Stimulated activated effector memory CD8-positive, alpha-beta T cell treated with anti-CD3 and anti-CD28 coated beads, Interleukin-12 subunit alpha, Interleukin-12 subunit beta, amount 100 ng/mL, for 72 hours (primary cell): ENCODE data around the gene PYGB.
"Not testable (repeated sequence)": the region's sequence is repeated elsewhere in the genome, so short reads cannot be mapped to it uniquely, and the experiment has no call there.

Experiments used
- ATAC-seq: fragments of 150-1000 bp; cut with Tn5 transposase; 2 replicates; pipeline ENCODE4 v1.10.0; 2021
- DNase-seq, 2 donors: peaks; one replicate each; pipeline ENCODE4 v3.0.0; 2021 to 2022; ENCODE audit warnings: low spot score in 2 of 2
- H3K27ac Mint-ChIP-seq: one replicate; pipeline ENCODE4 v1.8.0; 2022; ENCODE audit warnings: mild to moderate bottlenecking, mixed read lengths
- H3K36me3 Mint-ChIP-seq: one replicate; pipeline ENCODE4 v1.8.0; 2022; ENCODE audit warnings: mild to moderate bottlenecking, mixed read lengths
- H3K4me1 Mint-ChIP-seq: one replicate; pipeline ENCODE4 v1.8.0; 2022; ENCODE audit warnings: mixed read lengths
- H3K4me3 Mint-ChIP-seq: one replicate; pipeline ENCODE4 v1.8.0; 2022; ENCODE audit warnings: mild to moderate bottlenecking, mixed read lengths
- H3K9me3 Mint-ChIP-seq: one replicate; pipeline ENCODE4 v1.8.0; 2022; ENCODE audit warnings: mixed read lengths

PYGB gene

DNA sequence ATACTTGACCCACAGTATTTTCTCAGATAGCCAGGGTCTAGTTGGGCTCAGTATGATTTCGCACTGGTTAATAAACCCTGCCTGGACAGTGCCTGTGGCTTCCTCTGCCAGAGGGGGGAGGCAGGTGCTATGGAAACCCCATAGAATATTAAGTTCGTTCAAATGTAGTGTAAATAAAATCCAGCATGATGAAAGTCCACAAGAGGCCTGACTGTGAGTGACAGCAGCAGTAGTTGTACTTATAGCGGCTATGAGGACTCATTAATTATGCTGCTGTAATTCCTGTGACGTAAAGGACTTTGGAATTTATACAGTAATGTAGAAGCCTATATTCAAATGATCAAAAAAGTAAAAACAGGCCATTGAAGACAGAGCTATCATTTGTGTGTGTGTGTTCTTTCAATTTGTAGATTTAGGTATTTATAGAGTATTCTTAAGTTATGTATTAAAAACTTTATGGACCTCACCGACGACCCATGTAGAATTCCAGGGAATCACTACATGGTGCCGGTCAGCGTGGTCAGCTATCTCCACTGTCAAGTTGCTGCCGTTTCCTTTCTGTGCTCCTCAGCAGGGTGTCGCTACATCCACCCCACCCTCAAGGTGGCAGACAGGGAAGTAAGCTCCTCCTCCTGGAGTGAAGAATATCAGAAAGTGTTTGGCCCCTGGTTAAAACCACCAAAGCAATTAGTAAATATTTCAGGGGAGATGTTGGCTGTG lies 10.0 kb downstream of the PYGB start:
- ATAC-seq (no peak), DNase-seq (no peak)
- no peak overlapping the region for H3K4me3 Mint-ChIP-seq
- no peaks in the 10 kb centered on the region for H3K9me3 Mint-ChIP-seq
- H3K36me3 Mint-ChIP-seq, result peaks cover 11% of the 10 kb centered on the region
- H3K4me1 Mint-ChIP-seq, result peaks cover 2% of the 10 kb centered on the region
- H3K27ac Mint-ChIP-seq, result peak overlapping the region; percentile 60

DNA sequence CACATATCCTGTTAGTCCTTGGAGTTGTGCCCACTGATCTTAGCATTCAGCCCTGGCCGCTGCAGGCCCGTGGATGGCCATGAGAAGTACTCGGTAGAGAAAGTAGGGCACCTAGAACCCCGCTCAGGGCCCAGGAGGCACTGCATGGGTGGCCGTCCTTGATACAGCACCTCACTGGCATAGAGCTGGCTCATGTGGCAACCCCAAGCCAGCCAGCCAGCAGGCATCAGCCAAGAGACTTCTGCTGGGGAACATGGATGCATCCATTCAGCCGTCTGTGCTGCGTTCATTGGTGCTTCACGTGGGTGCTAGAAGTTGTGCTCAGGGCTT lies 10.6 kb downstream of the PYGB start:
- no peak overlapping the region for H3K4me3 Mint-ChIP-seq
- DNase-seq (no peak), ATAC-seq (no peak)
- H3K27ac Mint-ChIP-seq, result peak overlapping the region; percentile 60
- no peaks in the 10 kb centered on the region for H3K9me3 Mint-ChIP-seq
- peaks cover 11% of the 10 kb centered on the region for H3K36me3 Mint-ChIP-seq
- no peaks in the 10 kb centered on the region for H3K4me1 Mint-ChIP-seq

DNA sequence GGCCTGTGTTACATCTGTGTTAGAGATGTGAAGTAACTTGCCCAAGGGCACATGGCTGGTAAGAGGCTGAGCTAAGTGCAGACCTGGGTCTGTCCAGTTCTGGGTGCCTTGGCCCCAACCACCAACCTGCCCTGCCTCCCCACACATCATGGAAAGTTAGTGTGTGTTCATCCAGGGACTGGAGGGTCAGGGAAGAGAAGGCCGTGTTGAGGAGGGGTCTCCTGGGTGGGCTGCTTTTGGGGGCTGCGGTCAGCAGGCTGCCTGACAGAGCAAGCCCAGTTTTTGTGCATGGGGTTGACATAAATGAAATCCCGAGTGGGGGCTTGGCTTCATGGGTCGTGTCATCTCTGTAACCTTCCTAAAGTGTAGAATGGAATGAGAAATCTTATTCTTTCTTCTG lies 10.9 kb downstream of the PYGB start:
- DNase-seq, result no peak
- H3K4me1 Mint-ChIP-seq, result no peaks in the 10 kb centered on the region
- no peak for ATAC-seq
- H3K27ac Mint-ChIP-seq, result peak overlapping the region; percentile 60
- no peaks in the 10 kb centered on the region for H3K9me3 Mint-ChIP-seq
- no peak overlapping the region for H3K4me3 Mint-ChIP-seq
- peaks cover 11% of the 10 kb centered on the region for H3K36me3 Mint-ChIP-seq

- H3K4me1 Mint-ChIP-seq, result no peaks in the 10 kb centered on the region
Measured at GRCh38 chr20:25259358-25259757, 11.5 kb downstream of the PYGB start.

GRCh38 chr20:25259788-25260254 lies 11.9 kb downstream of the PYGB start:
- DNase-seq (no peak), ATAC-seq (no peak)
- Mint-ChIP-seq H3K4me3 (no peak overlapping the region), H3K36me3 (peaks cover 11% of the 10 kb centered on the region), H3K4me1 (no peaks in the 10 kb centered on the region), H3K9me3 (no peaks in the 10 kb centered on the region), H3K27ac (no peak overlapping the region)

More at GRCh38 chr20:25259358-25259757, 11.5 kb downstream of the PYGB start:
- Mint-ChIP-seq H3K9me3 (no peaks in the 10 kb centered on the region), H3K36me3 (peaks cover 11% of the 10 kb centered on the region), H3K27ac (peak overlapping the region; percentile 60), H3K4me3 (no peak overlapping the region)
- no peak for ATAC-seq
- DNase-seq, result no peak

- not testable (repeated sequence) for H3K4me1 Mint-ChIP-seq, H3K4me3 Mint-ChIP-seq, H3K9me3 Mint-ChIP-seq, H3K36me3 Mint-ChIP-seq, DNase-seq, ATAC-seq, H3K27ac Mint-ChIP-seq
Measured at GRCh38 chr20:25260770-25261437, 13.0 kb downstream of the PYGB start.

GRCh38 chr20:25269057-25269832 lies 21.4 kb downstream of the PYGB start:
- Mint-ChIP-seq H3K4me1 (no peaks in the 10 kb centered on the region), H3K36me3 (peaks cover 39% of the 10 kb centered on the region), H3K4me3 (no peak overlapping the region), H3K27ac (peak overlapping the region; percentile 61), H3K9me3 (no peaks in the 10 kb centered on the region)
- ATAC-seq (no peak), DNase-seq (no peak)

- no peak overlapping the region for H3K27ac Mint-ChIP-seq
- H3K9me3 Mint-ChIP-seq, result no peaks in the 10 kb centered on the region
- ATAC-seq, result no peak
- no peak overlapping the region for H3K4me3 Mint-ChIP-seq
- H3K36me3 Mint-ChIP-seq, result peaks cover 39% of the 10 kb centered on the region
- DNase-seq, result no peak
- H3K4me1 Mint-ChIP-seq, result no peaks in the 10 kb centered on the region
Measured at GRCh38 chr20:25269833-25270170, 21.9 kb downstream of the PYGB start.

DNA sequence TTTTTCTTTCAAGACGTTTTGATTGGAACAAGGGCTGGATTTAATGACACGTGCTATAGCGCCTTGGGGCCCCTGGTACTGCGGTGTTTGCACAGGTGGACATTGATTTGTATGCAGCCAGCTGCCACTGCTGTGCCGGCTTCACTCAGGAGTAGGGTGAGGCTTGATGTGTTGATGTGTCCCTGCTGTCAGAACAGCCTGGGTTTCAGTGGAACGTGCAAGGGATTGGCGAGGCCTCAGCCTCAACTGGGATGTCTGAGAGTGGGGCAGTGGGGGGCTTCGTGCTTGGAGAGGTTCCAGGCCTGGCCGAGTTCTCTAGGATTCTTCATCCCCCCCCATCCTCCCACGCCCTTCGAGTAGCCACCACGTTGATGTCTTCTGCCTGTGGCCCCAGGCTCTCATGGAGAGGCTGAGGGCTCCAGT lies 23.0 kb downstream of the PYGB start:
- Mint-ChIP-seq H3K4me3 (no peak overlapping the region), H3K9me3 (no peaks in the 10 kb centered on the region), H3K27ac (no peak overlapping the region), H3K4me1 (no peaks in the 10 kb centered on the region), H3K36me3 (peaks cover 47% of the 10 kb centered on the region)
- DNase-seq (no peak), ATAC-seq (no peak)

GRCh38 chr20:25271486-25272222 lies 23.8 kb downstream of the PYGB start:
- Mint-ChIP-seq H3K9me3 (no peaks in the 10 kb centered on the region), H3K27ac (no peak overlapping the region), H3K4me3 (no peak overlapping the region), H3K4me1 (no peaks in the 10 kb centered on the region), H3K36me3 (peaks cover 47% of the 10 kb centered on the region)
- DNase-seq, result no peak
- ATAC-seq, result no peak

GRCh38 chr20:25272223-25273000 lies 24.5 kb downstream of the PYGB start:
- H3K36me3 Mint-ChIP-seq, result peaks cover 50% of the 10 kb centered on the region
- DNase-seq, result no peak
- H3K4me3 Mint-ChIP-seq, result no peak overlapping the region
- ATAC-seq, result no peak
- no peaks in the 10 kb centered on the region for H3K9me3 Mint-ChIP-seq
- H3K27ac Mint-ChIP-seq, result no peak overlapping the region
- no peaks in the 10 kb centered on the region for H3K4me1 Mint-ChIP-seq

DNA sequence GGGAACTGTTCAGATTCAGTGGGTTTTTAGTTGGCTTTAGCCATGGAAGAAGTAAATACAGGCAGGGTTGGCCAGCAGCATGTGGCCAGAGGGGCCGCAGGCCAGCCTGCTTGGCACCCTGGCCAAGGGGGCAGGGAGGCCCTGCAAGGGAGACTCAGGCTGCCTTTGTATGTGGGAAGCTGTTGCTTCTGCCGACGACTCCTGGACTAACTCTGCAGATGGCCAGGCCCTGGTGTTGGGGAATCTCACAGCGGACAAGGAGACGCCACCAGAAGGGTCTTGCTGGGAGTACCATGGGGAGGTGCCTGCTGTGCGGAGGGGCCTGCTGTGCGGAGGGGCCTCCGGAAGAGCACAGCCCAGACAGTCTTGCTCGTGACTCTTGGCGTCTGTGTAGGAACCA lies 25.2 kb downstream of the PYGB start:
- H3K4me1 Mint-ChIP-seq, result no peaks in the 10 kb centered on the region
- H3K36me3 Mint-ChIP-seq, result peaks cover 54% of the 10 kb centered on the region
- no peak overlapping the region for H3K4me3 Mint-ChIP-seq
- H3K27ac Mint-ChIP-seq, result no peak overlapping the region
- DNase-seq (no peak), ATAC-seq (no peak)
- H3K9me3 Mint-ChIP-seq, result no peaks in the 10 kb centered on the region

- Mint-ChIP-seq H3K27ac (no peak overlapping the region), H3K9me3 (no peaks in the 10 kb centered on the region), H3K36me3 (peaks cover 52% of the 10 kb centered on the region), H3K4me1 (no peaks in the 10 kb centered on the region), H3K4me3 (no peak overlapping the region)
- DNase-seq, result no peak
- no peak for ATAC-seq
Measured at GRCh38 chr20:25273541-25274358, 25.9 kb downstream of the PYGB start.

DNA sequence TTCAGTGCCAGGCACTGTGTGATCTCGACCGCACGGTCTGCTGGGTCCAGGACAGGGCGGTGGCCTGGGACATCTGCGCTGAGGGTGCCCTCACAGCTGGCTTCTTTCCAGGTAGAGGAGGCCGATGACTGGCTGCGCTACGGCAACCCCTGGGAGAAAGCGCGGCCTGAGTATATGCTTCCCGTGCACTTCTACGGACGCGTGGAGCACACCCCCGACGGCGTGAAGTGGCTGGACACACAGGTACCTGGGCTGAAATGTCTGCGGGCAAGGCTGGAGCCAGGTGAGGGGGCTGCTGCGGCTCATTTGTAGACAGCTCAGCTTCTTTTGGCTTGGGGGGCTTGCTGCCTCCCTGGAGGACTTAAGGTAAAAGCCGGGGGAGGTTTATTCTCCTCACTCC lies 26.6 kb downstream of the PYGB start:
- H3K4me1 Mint-ChIP-seq, result no peaks in the 10 kb centered on the region
- ATAC-seq, result no peak
- DNase-seq, result no peak
- no peak overlapping the region for H3K4me3 Mint-ChIP-seq
- no peak overlapping the region for H3K27ac Mint-ChIP-seq
- H3K9me3 Mint-ChIP-seq, result no peaks in the 10 kb centered on the region
- H3K36me3 Mint-ChIP-seq, result peaks cover 46% of the 10 kb centered on the region
